Limb (tissue), 2 donors: Measurements from ENCODE around the gene BGLAP.

ENCODE experiments used
- DNase-seq, 2 donors: peaks; one replicate each; pipeline ENCODE4 v3.0.0-alpha.2; 2016; ENCODE audit errors: extremely low spot score in 2 of 2

BGLAP gene

GRCh38 chr1:156291226-156292061 lies 49.5 kb downstream of the BGLAP start:
- DNase-seq = peak; percentile 80 to 86
